Dedifferentiated amniotic fluid mesenchymal stem cell (primary cell): Measurements from ENCODE around the gene DDX54.
A peak's percentile ranks its signal among the peaks of the same experiment; 100 is the strongest.

Source experiments
- DNase-seq: peaks from one replicate; pipeline ENCODE4 v3.0.0-alpha.2; 2016; ENCODE audit errors: extremely low spot score

The DDX54 gene

GRCh38 chr12:113189361-113189760, 4.1 kb upstream of the DDX54 start:
- DNase-seq: no peak

DNA sequence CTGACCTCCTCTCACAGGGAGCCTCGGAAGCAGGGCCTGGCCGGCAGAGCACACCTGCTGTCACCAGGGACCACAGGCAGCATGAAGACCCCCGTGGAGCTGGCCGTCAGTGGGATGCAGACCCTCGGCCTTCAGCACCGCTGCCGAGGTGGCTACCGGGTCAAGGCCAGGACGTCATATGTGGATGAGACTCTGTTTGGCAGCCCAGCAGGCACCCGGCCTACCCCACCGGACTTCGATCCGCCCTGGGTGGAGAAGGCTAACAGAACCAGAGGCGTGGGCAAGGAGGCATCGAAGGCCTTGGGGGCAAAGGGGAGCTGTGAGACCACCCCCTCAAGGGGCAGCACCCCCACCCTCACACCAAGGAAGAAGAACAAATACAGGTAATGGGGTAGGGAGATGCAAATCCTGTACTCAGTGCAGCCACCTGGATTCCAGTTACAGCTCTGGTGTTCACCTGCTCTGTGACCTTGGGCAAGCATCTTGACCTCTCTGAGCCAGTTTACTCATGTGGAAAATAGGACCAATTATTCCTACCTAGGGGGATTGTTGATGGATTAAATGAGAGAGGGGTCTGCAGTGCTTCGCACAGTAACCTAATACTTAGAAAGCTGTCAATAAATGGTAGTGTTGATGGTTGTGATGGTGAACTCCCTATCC, 1.5 kb upstream of the DDX54 start:
- DNase-seq: no peak

DNA sequence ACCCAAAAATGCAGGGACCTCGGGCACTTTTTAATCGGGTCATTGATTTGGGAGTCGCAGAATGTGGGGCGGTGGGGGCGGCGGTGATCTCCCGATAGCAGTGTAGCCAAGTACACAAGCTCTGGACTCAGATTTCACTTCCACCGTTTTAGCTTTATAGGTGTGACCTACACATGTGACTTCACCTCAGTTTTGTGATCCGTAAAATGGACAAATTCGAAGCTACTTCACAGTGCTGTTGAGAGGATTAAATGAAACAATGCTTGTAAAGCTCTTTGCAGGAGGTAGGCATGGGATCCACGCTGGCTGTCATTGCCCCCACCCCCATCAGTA, 721 bp upstream of the DDX54 start:
- DNase-seq: no peak

- peak; percentile 88 for DNase-seq
Observed at GRCh38 chr12:113184900-113185179, 438 bp downstream of the DDX54 start.

- no peak for DNase-seq
Observed at GRCh38 chr12:113184098-113184899, 979 bp downstream of the DDX54 start.

GRCh38 chr12:113183030-113183589, 2.2 kb downstream of the DDX54 start:
- DNase-seq: no peak

GRCh38 chr12:113181975-113182374, 3.3 kb downstream of the DDX54 start:
- DNase-seq: no peak

DNA sequence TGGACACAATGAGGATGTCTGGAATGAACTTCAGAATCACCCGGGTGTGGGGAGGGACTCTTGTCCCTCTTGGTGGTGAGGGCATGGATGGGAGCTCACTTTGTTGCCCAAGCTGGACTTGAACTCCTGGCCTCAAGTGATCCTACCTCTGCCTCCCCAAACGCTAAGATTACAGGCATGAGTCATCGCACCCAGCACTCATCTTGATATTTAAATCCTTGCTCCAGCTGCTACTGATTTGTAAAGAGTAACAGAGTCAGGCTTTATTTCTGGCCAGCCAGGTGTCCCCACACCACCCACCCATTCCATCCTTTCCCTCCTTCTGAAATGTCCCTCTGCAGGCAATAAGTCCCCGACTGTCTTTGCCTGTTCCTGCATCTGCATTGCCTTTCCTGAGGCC, 4.9 kb downstream of the DDX54 start:
- DNase-seq: no peak

DNA sequence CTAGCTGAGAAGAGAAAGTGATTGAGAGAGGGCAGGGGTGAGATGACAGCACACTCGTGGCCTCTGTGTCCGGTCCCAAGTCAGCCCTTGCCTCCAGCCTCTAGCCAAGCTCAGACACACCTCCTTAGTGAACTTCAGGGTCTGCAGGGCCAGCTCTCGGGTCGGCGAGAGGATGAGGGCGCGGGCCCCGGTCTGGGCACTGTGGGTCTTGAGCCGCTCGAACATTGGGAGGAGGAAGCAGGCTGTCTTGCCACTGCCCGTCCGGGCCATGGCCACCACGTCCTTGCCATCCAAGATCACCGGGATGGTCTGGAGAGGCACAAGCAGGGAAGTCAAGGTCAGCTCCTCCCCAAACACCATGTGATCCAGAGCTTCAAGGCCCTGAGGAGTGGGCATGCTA, 6.3 kb downstream of the DDX54 start:
- DNase-seq: no peak

- peak; percentile 77 for DNase-seq
Observed at GRCh38 chr12:113174461-113175384, 10.6 kb downstream of the DDX54 start.

GRCh38 chr12:113173081-113173698, 12.1 kb downstream of the DDX54 start:
- no peak for DNase-seq

GRCh38 chr12:113172185-113172584, 13.1 kb downstream of the DDX54 start:
- no peak for DNase-seq

GRCh38 chr12:113171543-113171942, 13.7 kb downstream of the DDX54 start:
- DNase-seq: no peak

DNA sequence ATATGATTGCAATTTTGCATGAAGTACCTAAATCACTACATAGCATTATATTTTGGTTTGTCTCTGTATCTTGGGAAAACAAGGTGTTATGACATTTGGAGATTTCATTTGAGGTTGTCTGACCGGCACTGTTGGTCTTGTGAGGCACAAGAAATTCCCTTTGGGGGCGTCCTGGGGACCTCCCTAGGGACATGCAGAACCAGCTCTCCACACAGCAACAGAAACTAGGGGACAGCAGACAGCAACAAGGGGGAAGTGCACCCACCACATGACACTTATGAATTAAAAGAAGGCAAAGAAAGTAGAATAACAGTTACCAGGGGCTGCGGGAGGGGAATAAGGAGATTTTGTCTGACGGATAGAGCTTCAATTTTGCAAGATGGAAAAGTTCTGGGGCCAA, 14.4 kb downstream of the DDX54 start:
- DNase-seq: no peak

GRCh38 chr12:113170457-113170856, 14.8 kb downstream of the DDX54 start:
- DNase-seq: no peak

GRCh38 chr12:113169697-113170096, 15.6 kb downstream of the DDX54 start:
- no peak for DNase-seq

DNA sequence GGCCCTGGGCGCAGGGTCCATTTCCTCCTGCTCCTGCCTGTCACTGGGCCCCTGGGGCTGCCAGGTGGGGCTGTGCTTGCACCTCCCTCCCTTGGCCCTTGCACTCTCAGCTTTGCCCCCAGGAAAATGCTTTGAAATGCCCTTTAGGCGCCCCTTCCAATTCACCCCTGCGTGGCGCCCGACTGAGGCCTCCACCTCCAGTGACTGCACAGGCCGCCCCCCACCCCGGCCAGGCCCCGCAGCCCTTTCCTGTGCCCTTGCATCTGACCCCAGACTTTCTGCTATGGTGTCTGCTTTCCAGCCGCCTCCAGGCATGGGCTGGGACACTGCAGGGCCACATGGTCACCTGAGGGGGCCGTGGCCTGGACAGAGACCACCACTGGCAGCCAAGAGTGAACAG, 17.4 kb downstream of the DDX54 start:
- no peak for DNase-seq

- DNase-seq: no peak
Observed at GRCh38 chr12:113165521-113166450, 19.5 kb downstream of the DDX54 start.

- DNase-seq: no peak
Observed at GRCh38 chr12:113164014-113164413, 21.3 kb downstream of the DDX54 start.

DNA sequence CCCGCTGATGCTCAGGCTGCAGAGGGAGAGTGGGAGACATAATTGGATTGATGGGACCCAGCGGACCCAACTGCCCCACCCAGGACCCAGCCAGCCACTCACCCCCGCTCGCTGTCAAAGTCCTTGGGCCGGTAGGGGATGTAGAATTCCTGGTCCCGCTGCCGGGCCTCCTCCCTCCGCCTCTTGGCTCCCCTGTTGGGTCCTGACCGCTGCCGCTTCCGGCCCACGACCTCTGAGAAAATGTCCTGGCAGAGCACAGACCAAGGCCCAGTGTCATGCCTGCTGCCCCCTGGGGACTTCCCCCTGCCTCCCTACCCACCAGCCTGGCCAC, 22.3 kb downstream of the DDX54 start:
- DNase-seq: no peak
